ENCODE results near the gene GORASP2.

GORASP2 gene

DNA sequence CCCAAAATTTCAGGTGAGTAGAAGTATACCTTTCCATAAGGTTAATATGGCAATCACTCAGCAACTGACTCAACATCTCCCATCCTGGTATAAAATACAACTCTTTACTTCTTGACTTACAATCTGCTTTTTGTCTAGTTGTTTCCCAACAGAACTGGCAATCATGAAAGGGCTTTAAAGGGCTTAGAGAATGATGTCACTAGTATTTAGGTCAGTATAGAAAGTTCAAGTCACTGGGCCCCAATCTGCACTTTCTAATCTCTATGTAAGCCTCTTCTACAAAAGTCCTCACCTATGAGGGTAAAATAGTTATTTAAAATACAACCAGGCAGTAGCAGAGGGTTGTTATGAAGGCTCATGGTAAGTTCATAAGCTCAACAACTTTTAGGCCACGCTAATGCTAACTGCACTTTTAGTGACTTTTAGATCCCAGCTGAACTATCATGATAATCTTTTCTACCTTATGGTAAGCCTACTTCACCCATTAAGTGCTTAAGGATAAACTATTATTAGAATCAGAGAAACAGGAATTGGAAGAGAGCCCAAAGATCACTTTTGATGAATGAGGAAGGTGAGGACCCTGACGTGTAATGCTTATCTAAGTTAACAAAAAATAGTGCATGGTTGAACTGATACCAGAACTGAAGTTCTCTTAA, 79.6 kb downstream of the GORASP2 start:
- Histone ChIP-seq H4K20me1 (ENCODE audit: insufficient read depth, low read length) (no peaks in the 10 kb centered on the region), H2AFZ (ENCODE audit: low read length) (no peak overlapping the region), H3K27me3 (ENCODE audit: insufficient read depth, low read length) (no peaks in the 10 kb centered on the region), H3K4me3 (ENCODE audit: low read depth, low read length, poor library complexity, severe bottlenecking) (no peak overlapping the region), H3K4me2 (ENCODE audit: low read length) (no peak overlapping the region), H3K27ac (ENCODE audit: low read depth, low read length, poor library complexity, severe bottlenecking) (no peak overlapping the region), H3K79me2 (ENCODE audit: insufficient read depth, low read length) (no peaks in the 10 kb centered on the region), H3K9ac (ENCODE audit: low read length) (no peak overlapping the region), H3K4me1 (ENCODE audit: insufficient read depth, low read length, severe bottlenecking) (no peaks in the 10 kb centered on the region), H3K9me2 (ENCODE audit: low read depth, low read length) (no peaks in the 10 kb centered on the region), H3K36me3 (ENCODE audit: insufficient read depth, low read length) (peaks cover 87% of the 10 kb centered on the region), H3K9me3 (ENCODE audit: low read length) (no peaks in the 10 kb centered on the region), H3F3A (ENCODE audit: insufficient read depth, low read length) (no peaks in the 10 kb centered on the region)
- TF ChIP-seq CTCF (IDR thresholded peaks at IDR 0.05; ENCODE audit: low read length): no peak
- no peak for TF ChIP-seq EZH2 (IDR thresholded peaks at IDR 0.05; ENCODE audit: borderline replicate concordance, low read length)

- Histone ChIP-seq H2AFZ (ENCODE audit: low read length) (no peak overlapping the region), H3F3A (ENCODE audit: insufficient read depth, low read length) (no peaks in the 10 kb centered on the region), H3K4me1 (ENCODE audit: insufficient read depth, low read length, severe bottlenecking) (no peaks in the 10 kb centered on the region), H3K9me3 (ENCODE audit: low read length) (no peaks in the 10 kb centered on the region), H3K27ac (ENCODE audit: low read depth, low read length, poor library complexity, severe bottlenecking) (no peak overlapping the region), H4K20me1 (ENCODE audit: insufficient read depth, low read length) (no peaks in the 10 kb centered on the region), H3K4me2 (ENCODE audit: low read length) (no peak overlapping the region), H3K4me3 (ENCODE audit: low read depth, low read length, poor library complexity, severe bottlenecking) (no peak overlapping the region), H3K9me2 (ENCODE audit: low read depth, low read length) (no peaks in the 10 kb centered on the region), H3K79me2 (ENCODE audit: insufficient read depth, low read length) (no peaks in the 10 kb centered on the region), H3K27me3 (ENCODE audit: insufficient read depth, low read length) (no peaks in the 10 kb centered on the region), H3K36me3 (ENCODE audit: insufficient read depth, low read length) (peaks cover 86% of the 10 kb centered on the region), H3K9ac (ENCODE audit: low read length) (no peak overlapping the region)
- TF ChIP-seq CTCF (IDR thresholded peaks at IDR 0.05; ENCODE audit: low read length): no peak
- TF ChIP-seq EZH2 (IDR thresholded peaks at IDR 0.05; ENCODE audit: borderline replicate concordance, low read length): no peak
Observed at GRCh38 chr2:171009386-171009785, 80.3 kb downstream of the GORASP2 start.

GRCh38 chr2:171013851-171014250, 84.8 kb downstream of the GORASP2 start:
- no peak for TF ChIP-seq CTCF (IDR thresholded peaks at IDR 0.05; ENCODE audit: low read length)
- H3K27ac ChIP-seq (ENCODE audit: low read depth, low read length, poor library complexity, severe bottlenecking): no peak overlapping the region
- no peaks in the 10 kb centered on the region for H3K9me2 ChIP-seq (ENCODE audit: low read depth, low read length)

More at GRCh38 chr2:171013851-171014250, 84.8 kb downstream of the GORASP2 start:
- H3K4me1 ChIP-seq (ENCODE audit: insufficient read depth, low read length, severe bottlenecking): no peaks in the 10 kb centered on the region
- no peak overlapping the region for H3K4me2 ChIP-seq (ENCODE audit: low read length)
- no peaks in the 10 kb centered on the region for H4K20me1 ChIP-seq (ENCODE audit: insufficient read depth, low read length)
- no peaks in the 10 kb centered on the region for H3F3A ChIP-seq (ENCODE audit: insufficient read depth, low read length)
- H3K36me3 ChIP-seq (ENCODE audit: insufficient read depth, low read length): peaks cover 66% of the 10 kb centered on the region
- no peak overlapping the region for H2AFZ ChIP-seq (ENCODE audit: low read length)
- no peaks in the 10 kb centered on the region for H3K9me3 ChIP-seq (ENCODE audit: low read length)
- H3K4me3 ChIP-seq (ENCODE audit: low read depth, low read length, poor library complexity, severe bottlenecking): no peak overlapping the region
- no peaks in the 10 kb centered on the region for H3K79me2 ChIP-seq (ENCODE audit: insufficient read depth, low read length)
- H3K9ac ChIP-seq (ENCODE audit: low read length): no peak overlapping the region
- no peaks in the 10 kb centered on the region for H3K27me3 ChIP-seq (ENCODE audit: insufficient read depth, low read length)

Measured in OCI-LY1 (cell line).